ENCODE data around the gene KCNG4.

GRCh38 chr16:84212631-84213030 is 27.2 kb downstream of the KCNG4 start:
- TF ChIP-seq, protein P1, sequence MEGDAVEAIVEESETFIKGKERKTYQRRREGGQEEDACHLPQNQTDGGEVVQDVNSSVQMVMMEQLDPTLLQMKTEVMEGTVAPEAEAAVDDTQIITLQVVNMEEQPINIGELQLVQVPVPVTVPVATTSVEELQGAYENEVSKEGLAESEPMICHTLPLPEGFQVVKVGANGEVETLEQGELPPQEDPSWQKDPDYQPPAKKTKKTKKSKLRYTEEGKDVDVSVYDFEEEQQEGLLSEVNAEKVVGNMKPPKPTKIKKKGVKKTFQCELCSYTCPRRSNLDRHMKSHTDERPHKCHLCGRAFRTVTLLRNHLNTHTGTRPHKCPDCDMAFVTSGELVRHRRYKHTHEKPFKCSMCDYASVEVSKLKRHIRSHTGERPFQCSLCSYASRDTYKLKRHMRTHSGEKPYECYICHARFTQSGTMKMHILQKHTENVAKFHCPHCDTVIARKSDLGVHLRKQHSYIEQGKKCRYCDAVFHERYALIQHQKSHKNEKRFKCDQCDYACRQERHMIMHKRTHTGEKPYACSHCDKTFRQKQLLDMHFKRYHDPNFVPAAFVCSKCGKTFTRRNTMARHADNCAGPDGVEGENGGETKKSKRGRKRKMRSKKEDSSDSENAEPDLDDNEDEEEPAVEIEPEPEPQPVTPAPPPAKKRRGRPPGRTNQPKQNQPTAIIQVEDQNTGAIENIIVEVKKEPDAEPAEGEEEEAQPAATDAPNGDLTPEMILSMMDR (IDR thresholded peaks at IDR 0.05): no peak
- no peak for TF ChIP-seq POLR2A (IDR thresholded peaks at IDR 0.05)

All from ovary (tissue), 3 donors.